Nephron progenitor cell (in vitro differentiated cells): Measurements from ENCODE around the gene SLC26A6.

ENCODE experiments used
- DNase-seq: peaks from one replicate; pipeline ENCODE4 v3.0.0; 2021
- H3K27ac Mint-ChIP-seq: 2 replicates; pipeline ENCODE4 v1.8.0; 2021; ENCODE audit warnings: mild to moderate bottlenecking, moderate library complexity, mixed read lengths
- H3K27me3 Mint-ChIP-seq: 2 replicates; pipeline ENCODE4 v1.8.0; 2021; ENCODE audit warnings: mild to moderate bottlenecking, low read depth, mixed read lengths; ENCODE audit not compliant: poor library complexity
- H3K36me3 Mint-ChIP-seq: 2 replicates; pipeline ENCODE4 v1.8.0; 2021; ENCODE audit warnings: low read depth, mixed read lengths
- H3K4me1 Mint-ChIP-seq: 2 replicates; pipeline ENCODE4 v1.8.0; 2021; ENCODE audit warnings: mixed read lengths
- H3K4me3 Mint-ChIP-seq: 2 replicates; pipeline ENCODE4 v1.8.0; 2021; ENCODE audit warnings: mild to moderate bottlenecking, moderate library complexity, mixed read lengths
- H3K9me3 Mint-ChIP-seq: 2 replicates; pipeline ENCODE4 v1.8.0; 2021; ENCODE audit warnings: mild to moderate bottlenecking, moderate library complexity, mixed read lengths
- TF ChIP-seq, protein P1 (sequence below): fragments of 200-600 bp; sonication (generic); IDR thresholded peaks from 2 replicates; pipeline ENCODE4 v1.5.0; 2021; ENCODE audit warnings: antibody characterized with exemption

SLC26A6 gene

GRCh38 chr3:48681541-48681880 is 46.2 kb upstream of the SLC26A6 start:
- no peak for DNase-seq
- no peak overlapping the region for H3K4me3 Mint-ChIP-seq
- TF ChIP-seq, protein P1, sequence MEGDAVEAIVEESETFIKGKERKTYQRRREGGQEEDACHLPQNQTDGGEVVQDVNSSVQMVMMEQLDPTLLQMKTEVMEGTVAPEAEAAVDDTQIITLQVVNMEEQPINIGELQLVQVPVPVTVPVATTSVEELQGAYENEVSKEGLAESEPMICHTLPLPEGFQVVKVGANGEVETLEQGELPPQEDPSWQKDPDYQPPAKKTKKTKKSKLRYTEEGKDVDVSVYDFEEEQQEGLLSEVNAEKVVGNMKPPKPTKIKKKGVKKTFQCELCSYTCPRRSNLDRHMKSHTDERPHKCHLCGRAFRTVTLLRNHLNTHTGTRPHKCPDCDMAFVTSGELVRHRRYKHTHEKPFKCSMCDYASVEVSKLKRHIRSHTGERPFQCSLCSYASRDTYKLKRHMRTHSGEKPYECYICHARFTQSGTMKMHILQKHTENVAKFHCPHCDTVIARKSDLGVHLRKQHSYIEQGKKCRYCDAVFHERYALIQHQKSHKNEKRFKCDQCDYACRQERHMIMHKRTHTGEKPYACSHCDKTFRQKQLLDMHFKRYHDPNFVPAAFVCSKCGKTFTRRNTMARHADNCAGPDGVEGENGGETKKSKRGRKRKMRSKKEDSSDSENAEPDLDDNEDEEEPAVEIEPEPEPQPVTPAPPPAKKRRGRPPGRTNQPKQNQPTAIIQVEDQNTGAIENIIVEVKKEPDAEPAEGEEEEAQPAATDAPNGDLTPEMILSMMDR: no peak
- no peak overlapping the region for H3K27ac Mint-ChIP-seq
- H3K9me3 Mint-ChIP-seq: no peaks in the 10 kb centered on the region
- peaks cover 36% of the 10 kb centered on the region for H3K36me3 Mint-ChIP-seq
- H3K27me3 Mint-ChIP-seq: peaks cover 6% of the 10 kb centered on the region
- H3K4me1 Mint-ChIP-seq: peaks cover 28% of the 10 kb centered on the region

GRCh38 chr3:48680811-48681540 is 45.7 kb upstream of the SLC26A6 start:
- H3K9me3 Mint-ChIP-seq: no peaks in the 10 kb centered on the region
- peaks cover 4% of the 10 kb centered on the region for H3K27me3 Mint-ChIP-seq
- TF ChIP-seq, protein P1: no peak
- H3K4me3 Mint-ChIP-seq: no peak overlapping the region
- peaks cover 23% of the 10 kb centered on the region for H3K4me1 Mint-ChIP-seq
- H3K36me3 Mint-ChIP-seq: peaks cover 42% of the 10 kb centered on the region
- no peak for DNase-seq
- H3K27ac Mint-ChIP-seq: peak overlapping the region; percentile 89

- Mint-ChIP-seq H3K4me1 (peaks cover 15% of the 10 kb centered on the region), H3K27me3 (peaks cover 2% of the 10 kb centered on the region), H3K36me3 (peaks cover 44% of the 10 kb centered on the region), H3K4me3 (no peak overlapping the region), H3K27ac (no peak overlapping the region), H3K9me3 (no peaks in the 10 kb centered on the region)
- TF ChIP-seq, protein P1: no peak
- no peak for DNase-seq
These were observed 44.4 kb upstream of the SLC26A6 start for GRCh38 chr3:48679411-48680391.

- TF ChIP-seq, protein P1: no peak
These were observed 43.5 kb upstream of the SLC26A6 start for GRCh38 chr3:48678566-48679380.

DNA sequence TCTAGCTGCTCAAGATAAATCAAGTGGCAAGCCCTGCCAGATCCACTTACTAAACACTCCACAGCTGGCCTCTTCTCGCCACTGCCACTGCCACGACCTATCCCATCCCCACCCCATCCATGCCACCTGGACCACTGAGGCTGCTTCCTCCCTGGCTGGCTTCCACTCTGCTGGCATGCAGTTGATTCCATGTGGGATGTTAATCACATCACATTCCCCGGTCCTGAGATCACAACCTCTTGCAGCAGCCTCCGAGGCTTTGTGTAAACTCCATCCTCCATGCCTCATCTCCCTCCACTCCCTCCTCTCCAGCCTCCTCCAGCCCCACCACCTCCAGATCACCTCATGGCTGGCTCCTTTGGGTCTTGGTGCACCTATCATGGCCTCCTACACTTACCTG is 42.8 kb upstream of the SLC26A6 start:
- Mint-ChIP-seq H3K4me3 (no peak overlapping the region), H3K36me3 (peaks cover 44% of the 10 kb centered on the region), H3K9me3 (no peaks in the 10 kb centered on the region), H3K27ac (no peak overlapping the region), H3K27me3 (no peaks in the 10 kb centered on the region), H3K4me1 (no peaks in the 10 kb centered on the region)
- TF ChIP-seq, protein P1: no peak
- no peak for DNase-seq

More at GRCh38 chr3:48678566-48679380, 43.5 kb upstream of the SLC26A6 start:
- H3K36me3 Mint-ChIP-seq: peaks cover 44% of the 10 kb centered on the region
- no peaks in the 10 kb centered on the region for H3K9me3 Mint-ChIP-seq
- H3K27me3 Mint-ChIP-seq: no peaks in the 10 kb centered on the region
- DNase-seq: no peak
- H3K4me3 Mint-ChIP-seq: no peak overlapping the region
- H3K4me1 Mint-ChIP-seq: peaks cover 6% of the 10 kb centered on the region
- H3K27ac Mint-ChIP-seq: no peak overlapping the region
